GM18498 (cell line): Measurements from ENCODE around the gene PGBD1.

Experiments used
- ATAC-seq: cut with Tn5 transposase; IDR thresholded peaks from one replicate; pipeline ENCODE4 v1.9.1; 2021; ENCODE audit warnings: mild to moderate bottlenecking, moderate library complexity; ENCODE audit not compliant: unreplicated experiment

Gene PGBD1, protein sequence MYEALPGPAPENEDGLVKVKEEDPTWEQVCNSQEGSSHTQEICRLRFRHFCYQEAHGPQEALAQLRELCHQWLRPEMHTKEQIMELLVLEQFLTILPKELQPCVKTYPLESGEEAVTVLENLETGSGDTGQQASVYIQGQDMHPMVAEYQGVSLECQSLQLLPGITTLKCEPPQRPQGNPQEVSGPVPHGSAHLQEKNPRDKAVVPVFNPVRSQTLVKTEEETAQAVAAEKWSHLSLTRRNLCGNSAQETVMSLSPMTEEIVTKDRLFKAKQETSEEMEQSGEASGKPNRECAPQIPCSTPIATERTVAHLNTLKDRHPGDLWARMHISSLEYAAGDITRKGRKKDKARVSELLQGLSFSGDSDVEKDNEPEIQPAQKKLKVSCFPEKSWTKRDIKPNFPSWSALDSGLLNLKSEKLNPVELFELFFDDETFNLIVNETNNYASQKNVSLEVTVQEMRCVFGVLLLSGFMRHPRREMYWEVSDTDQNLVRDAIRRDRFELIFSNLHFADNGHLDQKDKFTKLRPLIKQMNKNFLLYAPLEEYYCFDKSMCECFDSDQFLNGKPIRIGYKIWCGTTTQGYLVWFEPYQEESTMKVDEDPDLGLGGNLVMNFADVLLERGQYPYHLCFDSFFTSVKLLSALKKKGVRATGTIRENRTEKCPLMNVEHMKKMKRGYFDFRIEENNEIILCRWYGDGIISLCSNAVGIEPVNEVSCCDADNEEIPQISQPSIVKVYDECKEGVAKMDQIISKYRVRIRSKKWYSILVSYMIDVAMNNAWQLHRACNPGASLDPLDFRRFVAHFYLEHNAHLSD

DNA sequence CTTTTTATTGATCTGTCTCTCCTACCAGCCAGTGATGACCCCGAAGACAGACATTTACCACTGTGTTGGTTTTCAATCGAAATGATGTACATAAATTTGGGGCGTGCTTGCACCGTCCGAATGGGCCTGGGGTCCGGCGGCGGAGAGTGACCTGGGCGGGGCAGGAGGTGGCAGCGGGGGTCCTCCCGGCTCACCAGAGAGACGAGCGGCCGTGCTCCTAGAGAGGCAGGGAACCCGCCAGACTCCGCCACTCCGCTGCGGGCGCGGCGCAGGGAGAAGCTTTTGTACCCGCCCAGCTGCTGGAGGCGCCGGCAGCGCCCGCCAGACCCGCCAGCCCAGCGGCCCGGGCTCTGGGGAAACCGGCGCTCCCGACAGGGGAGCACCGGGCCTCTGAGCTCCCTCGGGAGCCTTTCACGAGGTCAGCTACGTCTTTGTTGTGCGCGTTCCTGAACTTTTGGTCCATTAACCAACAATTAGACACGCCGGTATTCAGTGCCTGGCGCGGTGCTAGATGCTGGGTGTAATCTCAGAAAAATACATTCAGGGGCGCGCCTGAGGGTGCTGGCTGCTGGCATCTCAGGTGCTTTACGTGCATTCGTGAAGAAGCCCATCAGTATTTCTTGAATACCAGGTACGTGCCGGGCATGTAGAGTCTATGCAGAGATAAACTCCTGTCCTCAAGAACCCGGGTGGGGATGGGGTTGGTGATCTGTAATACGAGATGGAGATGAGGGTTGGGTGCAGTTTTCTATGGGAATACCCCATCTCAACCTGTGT is at the start of gene PGBD1:
PGBD1 (plus strand) TSS at position 285 of the 777 bp plus-strand sequence. CDS start 2,242 bp downstream, outside the sequence.
- peak; percentile 95 for ATAC-seq

DNA sequence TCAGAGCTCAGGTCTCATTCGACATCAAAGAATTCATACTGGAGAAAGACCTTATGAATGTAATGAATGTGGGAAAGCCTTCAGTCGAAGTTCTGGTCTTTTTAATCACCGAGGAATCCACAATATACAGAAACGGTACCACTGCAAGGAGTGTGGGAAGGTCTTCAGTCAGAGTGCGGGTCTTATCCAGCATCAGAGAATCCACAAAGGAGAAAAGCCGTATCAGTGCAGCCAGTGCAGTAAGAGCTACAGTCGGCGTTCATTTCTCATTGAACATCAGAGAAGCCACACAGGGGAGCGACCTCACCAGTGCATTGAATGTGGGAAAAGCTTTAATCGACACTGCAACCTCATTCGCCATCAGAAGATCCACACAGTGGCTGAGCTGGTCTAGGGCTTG is 48.6 kb upstream of the PGBD1 start:
- ATAC-seq: no peak

DNA sequence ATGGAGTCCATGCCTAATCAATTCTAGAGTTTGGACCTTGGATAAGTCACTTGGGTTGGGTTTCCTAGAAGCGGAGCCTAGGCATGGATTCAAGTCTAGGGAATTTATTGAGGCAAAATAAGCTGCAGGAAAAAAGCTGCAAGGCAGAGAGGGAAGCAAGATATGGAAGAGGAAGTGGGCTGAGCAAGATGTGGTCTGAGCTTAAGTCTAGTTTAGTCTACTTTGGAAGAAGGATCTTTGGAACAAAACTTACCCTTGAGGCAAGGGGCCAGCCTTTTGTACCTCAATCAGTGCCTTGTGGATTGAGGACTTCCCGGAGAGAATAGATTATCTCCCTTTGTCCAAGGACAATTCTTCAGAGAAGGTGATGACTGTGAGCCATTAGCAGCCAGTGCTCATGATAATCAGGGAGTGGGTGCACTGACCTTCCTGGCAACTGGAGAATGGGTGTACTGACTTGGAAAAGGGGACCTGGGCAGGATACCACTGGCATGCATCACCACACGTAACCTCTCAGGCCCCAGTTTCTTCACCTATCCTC is 45.4 kb upstream of the PGBD1 start:
- ATAC-seq: no peak

DNA sequence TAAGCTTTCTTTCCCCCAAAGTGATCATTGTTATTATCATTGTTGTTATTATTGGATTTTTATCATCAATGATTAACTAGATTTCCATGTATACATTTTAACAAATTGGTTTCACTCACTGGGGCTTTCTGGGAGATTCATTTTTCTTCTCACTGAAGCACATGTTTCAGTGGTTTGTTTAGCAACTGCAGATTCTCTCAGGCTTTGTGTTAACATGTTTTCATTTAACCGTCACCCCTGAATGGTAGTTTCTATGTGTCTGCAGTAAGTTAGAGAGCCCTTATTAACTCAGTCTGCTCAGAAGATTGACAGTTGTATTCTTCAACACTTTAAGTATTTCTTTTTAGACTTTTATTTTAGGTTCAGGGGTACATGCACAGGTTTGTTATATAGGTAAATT is 41.7 kb upstream of the PGBD1 start:
- peak; percentile 71 for ATAC-seq

DNA sequence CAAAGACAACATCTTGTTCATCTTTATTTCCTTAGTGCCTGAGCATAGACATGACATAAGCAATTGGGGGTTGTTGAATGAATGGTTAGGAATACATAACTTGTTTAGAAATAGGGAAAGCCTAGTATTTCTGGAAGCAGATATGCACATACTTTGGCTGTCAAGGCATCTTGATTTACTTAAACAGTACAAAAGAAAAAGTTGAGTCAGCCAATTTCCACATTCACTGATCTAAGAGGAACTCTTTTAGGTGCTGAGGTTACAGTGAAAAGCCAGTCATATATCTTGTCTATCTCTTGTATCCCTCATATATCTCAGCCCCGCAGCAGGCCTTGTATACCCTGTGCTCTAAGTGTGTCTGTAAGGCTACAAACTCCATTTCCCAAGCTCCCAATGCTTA is 40.9 kb upstream of the PGBD1 start:
- no peak for ATAC-seq

DNA sequence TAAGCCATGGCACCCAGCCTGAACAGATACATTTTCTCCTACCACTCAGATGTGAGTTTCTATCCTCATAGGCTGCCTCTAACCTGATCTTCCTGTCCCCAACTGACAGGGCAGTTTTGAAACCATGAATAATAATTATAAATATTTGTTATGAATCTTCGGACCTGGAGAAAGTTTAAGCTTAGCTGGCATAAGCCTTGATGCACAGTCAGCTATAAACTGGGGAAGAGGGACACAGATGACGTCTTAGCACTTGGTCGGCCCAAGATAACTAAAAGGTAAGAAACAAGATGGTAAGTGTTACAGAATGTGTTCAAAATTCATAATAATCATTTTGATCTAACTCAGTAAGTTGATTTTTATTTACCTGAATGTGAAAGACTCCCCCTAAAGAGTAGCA is 37.4 kb upstream of the PGBD1 start:
- no peak for ATAC-seq

DNA sequence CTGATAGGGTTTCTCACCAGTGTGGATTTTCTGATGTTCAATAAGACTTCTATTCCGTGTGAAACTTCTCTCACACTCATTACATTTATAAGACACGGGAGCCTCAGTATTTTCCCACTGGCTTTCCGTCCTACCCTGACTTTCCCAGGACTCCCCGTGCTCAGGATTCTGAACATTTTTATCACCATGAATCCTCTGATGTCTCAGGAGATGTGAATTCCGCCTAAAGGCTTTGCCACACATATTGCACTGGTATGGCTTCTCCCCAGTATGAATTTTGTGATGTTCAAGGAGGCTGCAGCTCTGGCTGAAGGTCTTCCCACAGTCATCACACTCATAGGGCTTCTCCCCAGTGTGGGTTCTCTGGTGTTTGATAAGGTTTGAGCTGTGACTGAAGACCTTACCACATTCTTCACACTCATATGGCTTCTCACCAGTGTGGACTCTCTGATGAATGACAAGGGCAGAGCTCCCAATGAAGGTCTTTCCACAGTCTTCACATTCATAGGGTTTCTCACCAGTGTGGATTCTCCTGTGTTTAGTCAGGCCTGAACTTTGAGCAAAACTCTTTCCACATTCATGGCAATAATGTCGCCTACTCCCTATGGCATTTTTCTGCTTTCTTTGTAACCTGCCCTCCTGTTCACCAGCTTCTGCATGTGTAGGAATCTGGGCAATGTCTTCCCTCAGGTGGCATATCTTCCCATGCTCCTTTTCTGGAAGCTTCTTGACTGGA is 36.0 kb upstream of the PGBD1 start:
- ATAC-seq: no peak

DNA sequence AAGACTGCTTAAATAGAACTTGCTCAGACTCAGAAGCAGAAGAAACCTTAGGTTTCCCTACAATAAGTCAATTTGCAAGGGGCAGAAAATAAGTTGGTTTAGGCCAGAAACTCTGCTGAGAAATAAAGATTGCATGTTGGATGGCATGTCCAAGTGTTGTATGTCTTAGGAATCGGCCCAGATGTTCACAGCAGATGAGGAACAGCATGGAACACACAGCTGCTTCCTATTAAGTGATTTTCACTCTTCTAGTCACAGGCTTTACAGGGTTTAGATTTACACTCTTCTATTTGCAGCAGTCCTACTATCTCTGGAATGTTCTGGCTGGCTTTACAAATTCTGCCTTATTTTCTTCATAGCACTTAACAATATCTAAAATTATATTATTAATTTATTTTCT is 32.5 kb upstream of the PGBD1 start:
- ATAC-seq: no peak

DNA sequence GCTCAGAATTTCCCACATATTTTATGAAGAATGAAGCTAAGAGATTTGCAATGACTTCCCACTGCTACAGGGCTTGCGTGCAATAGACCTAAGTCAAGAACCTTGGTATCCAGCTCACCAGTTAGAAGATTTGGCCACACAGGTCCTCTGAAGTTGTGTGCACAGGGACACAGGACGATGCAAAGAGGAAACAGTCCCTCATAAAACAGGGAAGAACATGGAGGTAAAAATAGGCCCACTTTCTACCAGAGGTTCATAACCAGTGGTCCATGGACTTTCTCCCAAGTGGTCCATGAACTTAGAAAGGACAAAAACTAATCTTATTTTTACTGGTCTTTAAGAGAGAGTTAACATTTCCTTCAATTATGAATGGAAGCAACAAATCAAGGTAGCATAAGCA is 30.6 kb upstream of the PGBD1 start:
- no peak for ATAC-seq

DNA sequence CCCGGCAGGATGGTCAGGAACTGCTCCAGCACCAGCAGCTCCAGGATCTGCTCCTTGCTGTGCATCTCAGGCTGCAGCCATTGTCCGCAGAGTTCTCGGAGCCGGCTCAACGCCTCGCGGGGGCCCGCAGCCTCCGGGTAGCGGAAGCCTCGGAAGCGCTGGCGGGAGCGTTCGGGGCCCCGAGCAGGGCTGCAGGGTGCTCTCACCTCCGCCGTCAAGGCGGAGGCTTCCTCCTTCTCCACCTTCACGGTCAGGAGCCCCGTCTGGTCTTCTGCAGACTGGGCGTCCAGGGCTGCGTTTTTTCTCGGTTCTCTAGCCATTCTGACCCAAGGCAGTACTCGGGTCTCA is 29.7 kb upstream of the PGBD1 start:
- ATAC-seq: peak; percentile 57

DNA sequence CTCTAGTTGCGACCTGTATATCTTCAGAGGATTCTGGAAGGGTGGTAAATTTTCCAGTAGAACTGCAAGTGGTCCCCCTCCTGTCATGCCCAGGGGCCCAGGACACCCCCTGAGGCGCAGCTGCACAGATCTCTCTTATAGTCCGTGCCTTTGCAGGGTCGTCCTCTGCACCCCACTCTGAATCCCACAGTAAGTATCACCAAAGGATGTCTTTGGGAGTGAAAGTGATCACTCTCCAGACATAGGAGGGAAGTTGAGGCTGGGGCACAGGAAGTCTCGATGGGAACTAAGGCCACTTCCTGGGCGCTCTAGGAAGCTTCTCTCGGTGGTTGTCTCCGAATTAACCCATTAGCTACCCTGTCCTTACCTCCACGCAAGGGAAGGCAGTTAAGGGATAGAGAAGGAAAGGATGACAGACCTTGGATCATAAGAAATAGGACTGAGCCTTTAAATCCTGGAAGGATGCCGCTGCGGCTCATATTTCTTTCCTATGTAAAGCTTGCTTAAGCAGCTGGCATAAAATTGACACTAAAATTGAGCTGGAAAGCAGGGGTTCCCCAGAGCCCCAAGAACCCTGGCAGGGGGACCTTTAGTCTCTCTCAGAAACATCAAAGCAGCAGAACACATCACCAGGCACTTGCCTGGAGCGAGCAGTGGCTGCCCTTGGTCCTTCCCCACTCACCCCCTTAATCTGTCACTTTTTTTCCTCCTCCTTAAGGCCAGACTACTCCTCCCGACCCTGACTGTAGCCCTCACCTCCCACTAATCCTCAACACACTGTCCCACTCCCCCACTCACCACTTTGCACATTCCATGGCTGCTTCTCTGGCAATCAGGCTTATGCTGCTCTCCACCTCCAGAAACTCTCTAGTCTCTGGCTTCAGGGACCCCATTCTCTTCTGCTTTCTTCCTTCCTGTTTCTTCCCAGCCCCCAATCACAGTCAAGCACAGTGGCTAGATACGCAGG is 29.1 kb upstream of the PGBD1 start, which contains the start of gene ZKSCAN4:
ZKSCAN4 (minus strand) TSS at position 261 of the 967 bp plus-strand sequence. CDS start 289 bp downstream, outside the sequence.
- peak; percentile 84 for ATAC-seq

DNA sequence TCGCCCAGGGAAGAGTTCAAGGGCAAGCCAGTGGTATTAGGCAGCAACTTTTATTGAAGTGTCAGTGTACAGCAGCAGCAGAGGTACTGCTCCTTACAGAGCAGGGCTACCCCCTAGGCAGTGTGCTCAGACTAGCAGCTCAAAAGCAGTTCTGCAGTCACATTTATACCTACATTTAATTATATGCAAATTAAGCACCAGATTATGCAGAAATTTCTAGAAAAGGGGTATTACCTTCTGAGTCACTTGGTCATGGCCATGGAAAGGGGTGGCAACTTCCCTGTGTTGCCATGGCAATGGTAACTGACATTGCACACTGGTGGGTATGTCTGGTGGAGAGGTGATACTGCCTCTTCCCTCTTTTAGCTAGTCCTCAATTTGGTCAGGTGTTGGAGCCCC is 27.3 kb upstream of the PGBD1 start:
- no peak for ATAC-seq

DNA sequence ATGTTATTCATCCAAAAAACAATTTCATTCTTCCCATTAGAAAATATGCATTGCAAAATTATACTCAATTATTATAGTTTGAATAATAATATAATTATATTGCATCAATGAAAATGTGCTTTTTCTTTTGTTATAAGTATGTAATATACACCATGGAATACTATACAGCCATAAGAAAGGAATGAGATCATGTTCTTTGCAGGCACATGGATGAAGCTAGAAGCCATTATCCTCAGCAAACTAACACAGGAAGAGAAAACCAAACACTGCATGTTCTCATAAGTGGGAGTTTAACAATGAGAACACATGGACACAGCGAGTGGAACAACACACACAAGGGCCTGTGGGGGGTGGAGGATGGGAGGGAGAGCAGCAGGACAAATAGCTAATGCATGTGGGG is 24.3 kb upstream of the PGBD1 start:
- no peak for ATAC-seq

DNA sequence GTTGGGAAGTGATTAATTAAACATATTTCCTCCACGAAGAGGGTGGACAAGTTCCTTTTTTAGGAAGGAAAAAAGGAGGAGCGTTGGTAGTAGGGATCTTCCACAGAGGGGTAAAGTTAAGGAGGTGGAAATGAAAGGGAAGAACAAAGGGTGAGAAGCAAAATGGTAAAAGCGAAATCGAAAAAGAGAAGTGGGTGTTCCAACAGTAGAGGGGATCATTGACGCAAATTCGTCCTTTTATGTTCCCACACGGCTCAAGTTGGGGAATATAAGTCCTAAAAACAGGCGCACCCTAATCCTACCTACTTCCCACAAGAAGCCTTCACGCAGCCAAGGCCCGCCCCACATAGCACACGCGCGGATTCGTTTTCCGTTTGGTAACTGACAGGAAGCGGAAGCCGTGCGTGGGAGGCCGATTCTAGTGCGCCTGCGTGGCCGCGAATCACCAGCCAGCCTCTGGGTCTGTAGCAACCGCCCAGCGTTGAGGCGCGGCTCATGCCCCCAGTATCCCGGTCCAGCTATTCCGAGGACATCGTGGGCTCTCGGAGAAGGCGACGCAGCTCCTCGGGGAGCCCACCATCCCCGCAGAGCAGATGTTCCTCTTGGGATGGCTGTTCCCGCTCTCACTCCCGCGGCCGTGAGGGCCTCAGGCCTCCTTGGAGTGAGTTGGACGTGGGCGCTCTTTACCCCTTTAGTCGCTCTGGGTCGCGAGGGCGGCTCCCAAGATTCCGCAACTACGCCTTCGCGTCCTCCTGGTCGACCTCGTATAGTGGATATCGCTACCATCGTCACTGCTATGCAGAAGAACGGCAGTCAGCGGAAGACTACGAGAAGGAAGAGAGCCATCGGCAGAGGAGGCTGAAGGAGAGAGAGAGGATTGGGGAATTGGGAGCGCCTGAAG is 22.2 kb upstream of the PGBD1 start, which contains the start of gene NKAPL:
NKAPL (plus strand) TSS at position 421 of the 901 bp plus-strand sequence; CDS start at position 496, 75 bp downstream.
- ATAC-seq: peak; percentile 57

DNA sequence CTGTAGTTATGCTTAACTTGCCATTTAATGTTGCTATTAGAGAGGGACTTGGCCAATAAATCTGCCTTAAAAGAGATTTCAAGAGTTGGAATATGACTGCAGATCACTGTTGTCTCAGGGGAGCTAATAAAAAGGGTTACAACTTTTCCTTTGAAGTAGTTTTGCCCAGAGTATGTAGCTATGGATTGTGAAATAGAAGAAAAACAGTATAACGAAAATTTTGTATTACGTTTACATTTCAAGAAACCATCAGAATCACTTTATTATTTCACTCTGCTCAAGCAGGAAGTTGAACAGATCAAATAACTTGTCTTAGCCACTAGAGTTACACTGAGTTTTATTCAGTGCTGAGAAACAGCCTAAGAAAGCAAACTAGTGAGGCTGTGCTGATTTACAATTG is 17.4 kb upstream of the PGBD1 start:
- ATAC-seq: no peak

DNA sequence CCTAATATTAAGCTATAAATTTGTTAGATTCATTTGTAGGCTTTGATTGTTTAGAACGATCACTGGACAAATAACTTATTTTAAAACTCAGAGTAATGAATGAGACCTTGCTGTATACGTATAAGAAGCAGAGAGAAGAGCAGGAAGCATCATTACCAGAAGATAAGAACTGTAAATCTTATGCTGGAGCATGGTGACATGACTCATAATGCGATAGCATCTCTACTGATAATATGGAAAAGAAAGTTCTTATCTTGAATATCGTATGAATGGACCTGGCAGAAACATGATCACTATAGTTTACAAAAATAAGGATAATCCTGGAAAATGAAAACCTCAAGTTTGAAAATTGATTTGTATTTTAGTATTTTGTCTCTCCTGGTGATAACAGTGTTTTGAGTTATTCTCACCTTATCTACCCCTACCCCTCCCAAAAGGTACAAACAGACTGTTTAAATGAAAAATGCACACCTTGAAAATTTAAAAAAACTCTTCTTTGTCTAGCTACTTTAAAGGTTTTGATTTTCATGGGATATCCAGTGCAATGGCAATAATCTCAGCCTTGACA is 16.5 kb upstream of the PGBD1 start:
- no peak for ATAC-seq

DNA sequence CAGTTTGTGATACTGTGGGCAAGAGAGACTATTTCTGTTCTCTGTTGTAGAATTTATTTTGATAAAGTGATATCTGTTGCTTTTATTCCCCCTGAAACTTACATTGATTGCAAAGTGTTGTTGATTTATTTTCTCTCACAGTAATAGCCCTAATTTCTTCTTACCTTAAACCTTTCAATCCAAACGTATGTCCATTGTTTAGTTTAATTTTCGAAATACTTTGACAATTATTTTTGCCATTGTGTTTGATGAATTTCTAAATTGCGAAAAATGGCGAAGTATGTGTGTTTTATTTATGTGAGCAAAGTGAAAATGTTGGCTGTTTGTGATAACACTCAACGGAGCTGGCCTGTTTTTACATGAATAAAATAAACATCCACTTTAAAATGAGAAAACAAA is 14.8 kb upstream of the PGBD1 start:
- no peak for ATAC-seq
